WTC11 (cell line): Measurements from ENCODE around the gene RDH11.

Source experiments
- E2F4 ChIP-seq: sonication (generic); formaldehyde crosslinking; IDR thresholded peaks from 2 replicates; pipeline ENCODE4 v1.8.1; 2022; ENCODE audit warnings: low read depth, mild to moderate bottlenecking, moderate library complexity, missing genetic modification reagents, borderline replicate concordance
- ELF4 ChIP-seq: sonication (generic); formaldehyde crosslinking; IDR thresholded peaks from 2 replicates; pipeline ENCODE4 v1.8.1; 2022; ENCODE audit warnings: low read depth, mild to moderate bottlenecking, moderate library complexity, missing genetic modification reagents
- NR1H2 ChIP-seq: sonication (generic); formaldehyde crosslinking; IDR thresholded peaks from 2 replicates; pipeline ENCODE4 v1.9.0; 2021; ENCODE audit warnings: mild to moderate bottlenecking, moderate library complexity, missing genetic modification reagents
- PRRX2 ChIP-seq: fragments of 250-450 bp; sonication (Bioruptor Pico); IDR thresholded peaks from 2 replicates; pipeline ENCODE4 v1.8.0; 2021; ENCODE audit warnings: mild to moderate bottlenecking
- SMAD3 ChIP-seq: sonication (generic); formaldehyde crosslinking; IDR thresholded peaks from 2 replicates; pipeline ENCODE4 v1.8.0; 2022; ENCODE audit warnings: missing genetic modification reagents, mild to moderate bottlenecking, borderline replicate concordance
- SP1 ChIP-seq: sonication (generic); formaldehyde crosslinking; conservative IDR thresholded peaks from 2 replicates; pipeline ENCODE4 v1.8.1; 2022; ENCODE audit warnings: missing genetic modification reagents
- TP53 ChIP-seq: sonication (generic); formaldehyde crosslinking; IDR thresholded peaks from 2 replicates; pipeline ENCODE4 v1.8.1; 2023; ENCODE audit warnings: mild to moderate bottlenecking, missing genetic modification reagents
- USF1 ChIP-seq: sonication (generic); formaldehyde crosslinking; IDR thresholded peaks from 2 replicates; pipeline ENCODE4 v1.8.0; 2022; ENCODE audit warnings: mild to moderate bottlenecking, missing genetic modification reagents
- ZNF138 ChIP-seq: sonication (generic); formaldehyde crosslinking; conservative IDR thresholded peaks from 2 replicates; pipeline ENCODE4 v1.8.1; 2022; ENCODE audit warnings: mild to moderate bottlenecking, moderate library complexity, missing genetic modification reagents
- ZNF232 ChIP-seq: sonication (generic); formaldehyde crosslinking; IDR thresholded peaks from 2 replicates; pipeline ENCODE4 v1.8.0; 2022; ENCODE audit warnings: mild to moderate bottlenecking, missing genetic modification reagents
- ZNF281 ChIP-seq: sonication (generic); formaldehyde crosslinking; IDR thresholded peaks from 2 replicates; pipeline ENCODE4 v1.8.0; 2023; ENCODE audit warnings: mild to moderate bottlenecking, missing genetic modification reagents
- ZNF423 ChIP-seq: fragments of 250-450 bp; sonication (Bioruptor Pico); IDR thresholded peaks from 2 replicates; pipeline ENCODE4 v2.1.2; 2022; ENCODE audit warnings: mild to moderate bottlenecking, moderate library complexity
- TF ChIP-seq, protein P1 (sequence below): fragments of 200-600 bp; IDR thresholded peaks from 2 replicates; pipeline ENCODE4 v1.8.0; 2022; ENCODE audit warnings: antibody characterized with exemption
- TF ChIP-seq, protein P2 (sequence below): sonication (generic); formaldehyde crosslinking; IDR thresholded peaks from 2 replicates; pipeline ENCODE4 v1.8.1; 2023; ENCODE audit warnings: mild to moderate bottlenecking, missing genetic modification reagents, moderate library complexity

GRCh38 chr14:67704484-67705089 lies 9.0 kb upstream of the RDH11 start:
- TF ChIP-seq, protein P1, sequence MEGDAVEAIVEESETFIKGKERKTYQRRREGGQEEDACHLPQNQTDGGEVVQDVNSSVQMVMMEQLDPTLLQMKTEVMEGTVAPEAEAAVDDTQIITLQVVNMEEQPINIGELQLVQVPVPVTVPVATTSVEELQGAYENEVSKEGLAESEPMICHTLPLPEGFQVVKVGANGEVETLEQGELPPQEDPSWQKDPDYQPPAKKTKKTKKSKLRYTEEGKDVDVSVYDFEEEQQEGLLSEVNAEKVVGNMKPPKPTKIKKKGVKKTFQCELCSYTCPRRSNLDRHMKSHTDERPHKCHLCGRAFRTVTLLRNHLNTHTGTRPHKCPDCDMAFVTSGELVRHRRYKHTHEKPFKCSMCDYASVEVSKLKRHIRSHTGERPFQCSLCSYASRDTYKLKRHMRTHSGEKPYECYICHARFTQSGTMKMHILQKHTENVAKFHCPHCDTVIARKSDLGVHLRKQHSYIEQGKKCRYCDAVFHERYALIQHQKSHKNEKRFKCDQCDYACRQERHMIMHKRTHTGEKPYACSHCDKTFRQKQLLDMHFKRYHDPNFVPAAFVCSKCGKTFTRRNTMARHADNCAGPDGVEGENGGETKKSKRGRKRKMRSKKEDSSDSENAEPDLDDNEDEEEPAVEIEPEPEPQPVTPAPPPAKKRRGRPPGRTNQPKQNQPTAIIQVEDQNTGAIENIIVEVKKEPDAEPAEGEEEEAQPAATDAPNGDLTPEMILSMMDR = no peak
- TF ChIP-seq E2F4 (CRISPR knock-in tag) (no peak), ELF4 (CRISPR knock-in tag) (no peak), TP53 (CRISPR knock-in tag) (no peak), ZNF138 (no peak), SP1 (CRISPR knock-in tag) (no peak), USF1 (CRISPR knock-in tag) (no peak), NR1H2 (CRISPR knock-in tag) (no peak), ZNF423 (CRISPR knock-in tag) (no peak), SMAD3 (CRISPR knock-in tag) (no peak), ZNF232 (no peak), ZNF281 (CRISPR knock-in tag) (no peak), PRRX2 (no peak)
- TF ChIP-seq, protein P2, sequence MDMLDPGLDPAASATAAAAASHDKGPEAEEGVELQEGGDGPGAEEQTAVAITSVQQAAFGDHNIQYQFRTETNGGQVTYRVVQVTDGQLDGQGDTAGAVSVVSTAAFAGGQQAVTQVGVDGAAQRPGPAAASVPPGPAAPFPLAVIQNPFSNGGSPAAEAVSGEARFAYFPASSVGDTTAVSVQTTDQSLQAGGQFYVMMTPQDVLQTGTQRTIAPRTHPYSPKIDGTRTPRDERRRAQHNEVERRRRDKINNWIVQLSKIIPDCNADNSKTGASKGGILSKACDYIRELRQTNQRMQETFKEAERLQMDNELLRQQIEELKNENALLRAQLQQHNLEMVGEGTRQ (CRISPR knock-in tag) = no peak
